ENCODE data around the gene SHROOM3.
"Not testable (repeated sequence)": the region's sequence is repeated elsewhere in the genome, so short reads cannot be mapped to it uniquely, and the experiment has no call there.

SHROOM3 gene

GRCh38 chr4:76696109-76696508, 261.1 kb downstream of the SHROOM3 start:
- DNase-seq (ENCODE audit: low read depth): peak; percentile 81

- DNase-seq (ENCODE audit: low read depth): no peak
Measured at GRCh38 chr4:76697129-76697803, 262.2 kb downstream of the SHROOM3 start.

- DNase-seq (ENCODE audit: low read depth): no peak
Measured at GRCh38 chr4:76698141-76698540, 263.1 kb downstream of the SHROOM3 start.

DNA sequence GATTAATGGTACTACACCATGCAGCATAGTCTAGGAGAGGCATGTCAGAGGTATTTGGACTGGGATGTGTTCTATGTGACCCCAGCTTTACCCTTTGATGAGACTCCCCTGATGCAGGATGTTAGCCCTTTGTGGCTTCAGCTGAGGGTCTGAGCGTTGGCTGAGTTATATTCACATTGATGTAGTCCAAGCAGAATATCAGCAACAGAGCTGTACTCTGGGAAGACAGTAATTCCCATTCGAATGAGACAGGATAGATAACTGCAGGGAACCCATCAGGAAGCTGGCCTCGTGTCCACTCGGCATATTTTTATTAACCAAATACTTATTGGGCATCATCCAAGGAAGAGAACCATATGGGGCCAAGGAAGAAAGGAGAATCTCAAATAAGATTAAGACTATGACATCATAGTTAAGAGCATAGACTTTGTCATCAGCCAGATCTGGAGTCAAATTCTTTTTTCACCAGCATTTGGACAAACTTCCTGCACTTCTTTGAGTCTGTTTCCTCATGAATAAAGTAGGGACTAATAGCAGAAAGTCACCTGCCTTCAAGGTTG, 264.8 kb downstream of the SHROOM3 start:
- DNase-seq (ENCODE audit: low read depth): peak; percentile 39

GRCh38 chr4:76702440-76703122, 267.6 kb downstream of the SHROOM3 start:
- no peak for DNase-seq (ENCODE audit: low read depth)

GRCh38 chr4:76703123-76703490, 268.1 kb downstream of the SHROOM3 start:
- peak; percentile 90 for DNase-seq (ENCODE audit: low read depth)

DNA sequence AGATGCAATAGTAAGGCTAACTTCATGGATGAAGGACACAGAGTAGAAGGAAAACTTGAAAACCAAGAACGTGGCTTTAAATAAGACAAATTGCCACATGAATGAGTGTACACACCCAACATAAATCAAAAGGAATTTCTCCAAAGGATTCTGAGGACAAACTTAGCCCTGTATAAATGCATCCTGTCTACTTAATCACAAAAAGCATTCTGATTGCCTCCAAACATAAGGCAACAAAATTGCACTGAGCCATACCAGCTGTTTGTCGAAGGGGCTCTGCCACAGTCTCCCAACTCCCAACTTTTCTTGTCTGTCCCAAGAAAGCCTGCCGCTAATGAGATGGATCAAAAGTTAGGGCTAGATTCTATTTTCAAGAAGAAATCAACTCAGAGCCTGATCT, 268.6 kb downstream of the SHROOM3 start:
- DNase-seq (ENCODE audit: low read depth): peak; percentile 73

- DNase-seq (ENCODE audit: low read depth): peak; percentile 81
Measured at GRCh38 chr4:76704133-76704881, 269.3 kb downstream of the SHROOM3 start.

- DNase-seq (ENCODE audit: low read depth): no peak
Measured at GRCh38 chr4:76705472-76705871, 270.4 kb downstream of the SHROOM3 start.

DNA sequence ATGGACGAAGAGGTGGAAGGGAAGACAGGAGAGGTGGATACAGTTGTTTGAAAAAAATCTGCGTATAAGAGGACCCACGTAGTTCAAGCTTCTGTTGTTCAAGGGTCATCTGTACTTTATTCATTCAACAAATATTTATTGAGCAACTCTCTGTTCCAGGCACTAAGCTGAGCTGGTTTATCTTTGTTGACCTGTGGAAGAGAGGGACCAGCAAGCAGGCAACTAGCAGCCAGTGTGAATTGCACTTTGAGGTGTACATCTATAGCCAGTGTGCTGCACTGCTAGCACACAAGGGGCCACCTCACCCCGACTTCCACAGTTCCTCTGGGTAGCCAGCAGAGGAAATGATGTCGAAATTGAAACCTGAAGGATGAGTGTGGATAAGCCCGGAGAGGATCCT, 271.6 kb downstream of the SHROOM3 start:
- no peak for DNase-seq (ENCODE audit: low read depth)

GRCh38 chr4:76708971-76709771, 274.1 kb downstream of the SHROOM3 start:
- peak; percentile 81 for DNase-seq (ENCODE audit: low read depth)

DNA sequence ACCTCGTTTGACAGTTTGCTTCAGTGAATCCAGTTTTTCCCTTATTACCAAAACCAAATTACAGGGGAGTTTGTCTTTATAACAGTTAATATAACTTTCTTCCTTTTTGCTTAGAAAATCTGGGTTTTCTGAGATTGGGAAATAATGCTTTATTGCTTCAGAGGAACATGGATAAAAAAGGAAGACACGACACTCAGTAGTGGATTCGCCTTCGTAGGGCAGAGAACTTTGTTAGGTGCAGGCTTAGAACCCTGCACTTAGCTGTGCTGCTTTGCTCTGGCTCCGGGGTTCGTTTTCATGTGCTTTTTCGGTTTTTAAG, 274.7 kb downstream of the SHROOM3 start:
- no peak for DNase-seq (ENCODE audit: low read depth)

DNA sequence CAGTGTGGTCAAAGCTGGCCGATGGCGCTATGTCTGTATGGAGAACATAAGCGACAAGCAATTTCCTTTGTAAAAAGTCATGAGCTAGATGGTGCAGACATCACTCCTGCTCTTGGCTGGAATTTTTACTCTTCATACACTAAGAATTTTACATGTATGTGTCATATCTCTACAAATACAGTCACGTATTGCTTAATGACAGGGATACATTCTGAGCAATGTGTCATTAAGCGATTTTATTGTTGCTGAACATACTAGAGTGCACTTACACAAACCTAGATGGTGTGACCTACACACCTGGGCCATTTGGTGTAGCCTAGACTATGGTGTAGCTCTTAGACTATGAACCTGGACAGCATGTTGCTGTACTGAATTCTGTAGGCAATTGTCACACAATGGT, 277.5 kb downstream of the SHROOM3 start:
- DNase-seq (ENCODE audit: low read depth): peak; percentile 36

GRCh38 chr4:76714226-76714625, 279.2 kb downstream of the SHROOM3 start:
- no peak for DNase-seq (ENCODE audit: low read depth)

DNA sequence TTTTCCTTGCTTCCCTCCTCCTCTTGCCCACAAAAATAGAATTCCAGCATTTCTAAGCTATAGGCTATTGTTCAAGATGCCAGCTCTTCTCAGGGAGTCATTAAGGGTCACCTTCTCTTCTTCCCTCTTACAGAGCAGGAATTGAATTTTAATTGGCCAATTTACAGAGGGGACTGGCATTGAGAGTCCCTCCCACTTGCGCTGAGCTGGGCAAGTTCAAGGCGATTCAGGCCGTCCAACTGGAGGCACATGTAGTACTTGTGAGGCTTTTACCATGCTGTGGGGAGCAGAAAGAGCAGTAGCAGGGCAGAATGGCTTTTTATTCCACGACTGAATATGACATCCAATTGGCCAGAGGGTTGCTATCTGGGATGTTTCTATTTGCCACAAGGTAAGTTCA, 281.0 kb downstream of the SHROOM3 start:
- no peak for DNase-seq (ENCODE audit: low read depth)

DNA sequence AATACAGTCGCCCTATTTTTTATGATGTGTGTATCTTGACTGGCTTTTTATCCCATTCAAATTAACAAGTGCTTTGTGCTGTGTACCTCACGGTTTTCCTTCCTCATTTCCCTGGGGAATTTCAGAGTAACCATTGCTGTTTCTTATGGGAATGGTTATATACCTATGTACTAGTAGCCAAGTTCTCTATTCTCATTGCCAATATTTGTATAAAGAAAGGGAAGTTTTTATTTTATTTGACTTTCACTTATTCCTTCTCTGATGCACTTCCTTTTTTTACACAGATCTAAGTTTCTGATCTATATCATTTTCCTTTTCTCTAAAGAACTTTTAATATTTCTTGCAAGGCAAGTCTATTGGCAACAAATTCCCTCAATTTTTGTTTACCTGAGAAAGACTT, 281.6 kb downstream of the SHROOM3 start:
- DNase-seq (ENCODE audit: low read depth): no peak

DNA sequence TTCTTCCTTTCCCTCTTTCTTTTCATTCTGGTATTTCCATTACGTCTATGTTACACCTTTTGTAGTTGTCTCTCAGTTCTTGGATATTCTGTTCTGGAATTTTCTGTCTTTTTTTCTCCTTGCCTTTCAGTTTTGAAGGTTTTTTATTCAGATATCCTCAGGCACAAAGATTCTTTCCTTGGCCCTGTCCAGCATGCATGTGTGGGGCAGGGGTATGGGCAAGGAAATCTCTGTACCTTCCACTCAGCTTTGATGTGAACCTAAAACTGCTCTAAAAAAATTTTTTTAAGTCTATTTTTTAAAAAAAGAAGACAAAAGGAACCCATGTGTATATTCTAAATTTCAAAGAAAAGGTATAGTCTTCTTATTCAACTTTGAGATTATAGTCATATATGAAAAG, 282.4 kb downstream of the SHROOM3 start:
- DNase-seq (ENCODE audit: low read depth): no peak

DNA sequence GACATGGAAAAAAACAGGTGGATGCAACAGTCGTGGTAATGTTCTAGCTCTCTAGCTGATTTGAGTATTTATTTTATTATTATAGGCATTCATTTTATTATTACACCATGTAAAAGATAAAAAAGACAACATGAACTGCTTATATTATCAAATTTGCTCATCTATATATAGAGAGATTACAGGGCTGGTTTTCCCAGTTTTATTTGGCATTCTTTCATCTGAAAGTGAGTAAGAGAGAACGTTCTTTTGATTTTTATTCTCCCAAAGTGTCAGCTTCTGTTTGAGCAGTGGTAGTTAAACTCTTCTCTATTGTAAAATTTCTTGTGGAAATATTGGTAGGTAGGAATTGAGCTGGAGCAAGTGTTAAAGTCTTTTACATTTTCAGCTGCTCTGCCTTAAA, 283.0 kb downstream of the SHROOM3 start:
- DNase-seq (ENCODE audit: low read depth): no peak

- DNase-seq (ENCODE audit: low read depth): no peak
Measured at GRCh38 chr4:76718831-76719230, 283.8 kb downstream of the SHROOM3 start.

DNA sequence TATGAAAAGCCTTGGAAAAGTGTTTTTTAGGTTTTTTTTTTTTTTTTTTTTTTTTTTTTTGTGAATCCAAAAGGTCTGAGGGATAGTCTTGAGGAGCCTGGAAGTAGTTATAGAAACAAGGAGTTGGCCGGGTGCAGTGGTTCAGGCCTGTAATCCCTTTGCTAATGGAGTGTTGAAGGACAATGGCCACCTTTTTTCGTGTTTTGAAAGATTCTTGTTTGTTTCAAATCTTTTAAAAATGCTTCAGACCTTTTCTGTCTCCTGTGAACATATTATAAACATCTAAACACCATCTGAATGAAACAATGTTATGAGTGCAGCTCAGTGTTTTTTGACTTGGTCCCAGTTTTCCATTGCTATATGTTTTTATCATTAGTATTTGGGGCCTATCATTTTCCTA, 285.1 kb downstream of the SHROOM3 start:
- DNase-seq (ENCODE audit: low read depth): no peak

DNA sequence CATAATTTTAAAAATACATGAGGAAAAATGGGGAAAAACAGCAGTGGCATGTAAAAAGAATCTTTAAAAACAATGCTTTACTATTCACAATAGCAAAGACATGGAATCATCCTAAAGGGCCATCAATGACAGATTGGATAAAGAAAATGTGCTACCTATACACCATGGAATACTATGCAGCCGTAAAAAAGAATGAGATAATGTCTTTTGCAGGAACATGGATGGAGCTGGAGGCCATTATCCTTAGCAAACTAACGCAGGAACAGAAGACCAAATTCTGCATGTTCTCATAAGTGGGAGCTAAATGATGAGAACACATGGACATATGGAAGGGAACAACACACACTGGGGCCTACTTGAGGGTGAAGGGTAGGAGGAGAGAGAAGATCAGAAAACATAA, 287.1 kb downstream of the SHROOM3 start:
- not testable (repeated sequence) for DNase-seq (ENCODE audit: low read depth)

DNA sequence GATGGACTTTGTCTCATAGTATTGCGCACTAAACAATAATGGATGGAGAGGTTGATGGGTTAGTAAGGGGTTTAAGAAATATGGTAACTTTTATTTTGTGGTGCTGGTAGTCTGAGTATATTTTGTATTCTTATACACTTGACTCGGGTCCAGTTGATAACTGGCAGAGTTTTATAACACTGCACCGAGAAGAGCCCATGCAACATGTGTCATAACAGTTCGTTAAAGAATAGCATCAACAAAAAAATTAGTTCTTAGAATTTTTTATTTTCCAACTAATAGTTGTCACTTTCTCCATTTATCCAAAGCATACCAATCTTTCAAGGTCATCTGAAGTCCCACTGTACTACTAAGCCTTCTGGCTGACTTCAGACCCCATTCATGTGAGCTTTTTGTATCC, 287.8 kb downstream of the SHROOM3 start:
- DNase-seq (ENCODE audit: low read depth): no peak
